DMS 273 treated with DMSO at 0.1 percent for 48 hours (cell line): Measurements from ENCODE around the gene ANXA10.
"Not testable (repeated sequence)": the region's sequence is repeated elsewhere in the genome, so short reads cannot be mapped to it uniquely, and the experiment has no call there.

Experiments used
- DNase-seq: peaks from one replicate; lab custom pipeline; 2025; lab: John Stamatoyannopoulos, UW

ANXA10 gene, protein sequence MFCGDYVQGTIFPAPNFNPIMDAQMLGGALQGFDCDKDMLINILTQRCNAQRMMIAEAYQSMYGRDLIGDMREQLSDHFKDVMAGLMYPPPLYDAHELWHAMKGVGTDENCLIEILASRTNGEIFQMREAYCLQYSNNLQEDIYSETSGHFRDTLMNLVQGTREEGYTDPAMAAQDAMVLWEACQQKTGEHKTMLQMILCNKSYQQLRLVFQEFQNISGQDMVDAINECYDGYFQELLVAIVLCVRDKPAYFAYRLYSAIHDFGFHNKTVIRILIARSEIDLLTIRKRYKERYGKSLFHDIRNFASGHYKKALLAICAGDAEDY

GRCh38 chr4:168092176-168092712 lies at the start of gene ANXA10:
ANXA10 (plus strand) TSS chr4:168092537; CDS start chr4:168092701, 164 bp downstream.
- DNase-seq: no peak

GRCh38 chr4:168045354-168045753 lies 47.0 kb upstream of the ANXA10 start:
- no peak for DNase-seq

DNA sequence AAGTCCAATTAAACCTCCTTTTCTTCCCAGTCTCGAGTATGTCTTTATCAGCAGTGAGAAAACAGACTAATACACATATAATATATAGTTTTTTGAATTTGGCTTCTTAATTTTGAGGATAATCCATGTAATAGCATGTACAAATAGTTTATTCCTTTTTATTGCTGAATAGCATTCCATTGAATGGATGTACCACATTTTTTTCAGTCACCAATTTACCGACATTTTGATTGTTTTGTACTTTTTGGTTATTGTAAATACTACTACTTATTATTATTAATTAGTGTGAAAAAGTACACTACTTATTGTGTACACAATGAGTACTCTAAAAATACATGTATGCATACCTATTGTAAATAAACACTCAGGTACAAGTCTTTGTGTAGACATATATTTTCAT lies 42.3 kb upstream of the ANXA10 start:
- DNase-seq: no peak

DNA sequence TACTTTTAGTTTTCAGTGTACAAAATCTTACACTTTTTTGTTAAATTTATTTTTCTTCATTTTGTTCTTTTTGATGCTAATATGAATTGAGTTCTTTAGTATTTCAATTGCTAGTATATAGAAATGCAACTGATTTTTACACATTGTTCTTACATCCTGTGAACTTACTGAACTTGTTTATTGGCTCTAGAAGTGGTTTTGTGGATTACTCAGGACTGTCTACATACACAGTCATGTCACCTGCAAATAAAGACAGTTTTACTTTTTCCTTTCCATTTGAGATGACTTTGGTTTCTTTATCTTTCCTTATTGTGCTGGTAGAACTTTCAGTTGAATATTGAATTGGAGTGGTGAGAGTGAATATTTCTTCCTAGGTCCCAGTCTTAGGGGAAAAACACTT lies 40.8 kb upstream of the ANXA10 start:
- DNase-seq: no peak

DNA sequence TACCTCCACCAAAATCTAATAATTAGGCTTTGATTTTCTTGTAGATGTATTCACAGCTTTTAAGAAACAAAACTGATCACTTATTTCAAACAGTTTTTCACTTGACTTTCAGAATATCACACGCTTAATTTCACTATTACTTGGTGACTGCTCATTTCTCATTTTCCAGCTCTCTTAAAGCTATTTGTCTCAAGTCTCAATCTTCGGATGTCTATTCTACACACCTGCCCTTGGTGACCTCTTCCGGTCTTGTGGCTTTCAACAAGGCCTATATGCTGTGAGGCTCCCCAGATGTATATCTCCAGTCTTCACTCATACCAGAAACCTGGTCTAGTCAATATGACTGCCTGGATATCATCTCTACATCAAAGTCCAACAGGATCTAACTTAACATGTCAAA lies 34.9 kb upstream of the ANXA10 start:
- no peak for DNase-seq

GRCh38 chr4:168059251-168059650 lies 33.1 kb upstream of the ANXA10 start:
- no peak for DNase-seq

GRCh38 chr4:168063031-168063430 lies 29.3 kb upstream of the ANXA10 start:
- no peak for DNase-seq

- no peak for DNase-seq
These were observed 21.4 kb upstream of the ANXA10 start for GRCh38 chr4:168070903-168071302.

DNA sequence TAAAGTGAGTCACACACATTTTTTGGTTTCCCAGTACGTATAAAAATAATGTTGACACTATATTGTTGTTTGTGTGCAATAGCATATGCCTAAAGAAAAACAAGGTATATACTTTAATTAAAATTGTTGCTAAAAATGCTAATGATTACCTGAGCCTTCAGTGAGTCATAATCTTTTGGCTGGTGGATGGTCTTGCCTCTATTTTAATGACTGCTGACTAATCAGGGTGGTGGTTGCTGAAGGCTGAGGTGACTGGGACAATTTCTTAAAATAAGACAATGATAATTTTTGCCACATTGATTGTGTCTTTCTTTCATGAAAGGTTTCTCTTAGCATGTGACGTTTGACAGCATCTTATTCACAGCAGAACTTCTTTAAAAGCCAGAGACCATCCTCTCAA lies 21.0 kb upstream of the ANXA10 start:
- DNase-seq: no peak

DNA sequence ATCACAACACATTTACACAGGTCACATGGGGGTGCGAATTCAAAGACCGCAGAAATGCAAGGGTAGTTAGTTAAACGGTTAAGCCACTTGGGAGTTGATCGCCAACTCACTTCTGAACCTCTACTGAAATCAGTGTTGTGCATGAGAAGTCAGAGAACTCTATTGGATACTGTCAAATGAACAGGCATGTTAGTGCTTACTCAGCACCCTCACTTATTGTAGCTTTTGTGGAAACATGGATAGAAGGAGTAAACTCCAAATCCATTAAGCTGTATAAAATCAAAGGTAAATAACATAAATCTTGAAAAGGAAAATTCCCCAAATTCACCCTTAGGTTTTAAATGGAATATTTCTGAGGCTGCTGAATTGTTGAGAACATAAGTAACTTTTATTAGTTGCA lies 17.5 kb upstream of the ANXA10 start:
- DNase-seq: no peak

GRCh38 chr4:168076989-168077725 lies 15.2 kb upstream of the ANXA10 start:
- no peak for DNase-seq

DNA sequence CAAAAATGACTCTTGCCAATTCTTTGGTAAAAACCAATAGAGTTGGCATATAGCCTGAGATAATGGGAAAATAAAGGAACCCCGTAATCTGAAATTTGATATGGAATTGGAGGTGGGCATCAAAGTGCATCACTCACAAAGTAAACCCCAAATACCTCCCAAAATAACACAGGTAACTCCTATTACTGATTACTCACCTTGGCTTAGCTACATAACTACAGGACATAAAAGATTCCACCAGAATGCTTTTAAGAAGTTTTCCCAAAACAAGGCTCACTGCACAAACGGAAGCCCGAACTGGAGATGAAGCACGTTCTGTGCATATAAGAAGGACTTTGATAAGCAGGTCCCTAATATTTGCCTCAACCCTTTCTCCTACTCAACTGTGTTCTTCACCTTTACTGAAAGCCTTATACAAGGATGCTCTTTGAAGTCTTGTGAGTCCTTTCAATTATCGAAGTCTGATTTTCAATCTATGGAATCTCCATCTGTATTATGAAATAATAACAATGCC lies 14.6 kb upstream of the ANXA10 start:
- no peak for DNase-seq

DNA sequence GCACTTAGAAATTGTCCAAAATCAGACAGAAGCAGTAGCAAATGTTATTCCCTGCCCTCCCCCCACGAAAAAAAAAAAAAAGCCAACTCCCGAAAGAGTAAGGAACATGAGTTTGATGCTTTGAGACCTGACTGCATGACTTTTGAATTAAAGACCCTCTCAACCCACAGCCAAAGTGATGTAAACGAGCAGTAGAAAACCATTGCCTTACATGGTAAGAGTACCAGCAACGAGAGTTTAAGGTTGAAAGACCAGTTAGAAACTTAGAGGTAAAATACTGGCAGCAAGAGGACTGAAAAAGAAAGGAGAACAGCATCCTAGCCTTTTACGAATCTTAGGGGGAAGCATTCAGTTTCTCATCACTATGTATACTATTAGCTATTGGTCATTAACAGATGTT lies 10.0 kb upstream of the ANXA10 start:
- no peak for DNase-seq

DNA sequence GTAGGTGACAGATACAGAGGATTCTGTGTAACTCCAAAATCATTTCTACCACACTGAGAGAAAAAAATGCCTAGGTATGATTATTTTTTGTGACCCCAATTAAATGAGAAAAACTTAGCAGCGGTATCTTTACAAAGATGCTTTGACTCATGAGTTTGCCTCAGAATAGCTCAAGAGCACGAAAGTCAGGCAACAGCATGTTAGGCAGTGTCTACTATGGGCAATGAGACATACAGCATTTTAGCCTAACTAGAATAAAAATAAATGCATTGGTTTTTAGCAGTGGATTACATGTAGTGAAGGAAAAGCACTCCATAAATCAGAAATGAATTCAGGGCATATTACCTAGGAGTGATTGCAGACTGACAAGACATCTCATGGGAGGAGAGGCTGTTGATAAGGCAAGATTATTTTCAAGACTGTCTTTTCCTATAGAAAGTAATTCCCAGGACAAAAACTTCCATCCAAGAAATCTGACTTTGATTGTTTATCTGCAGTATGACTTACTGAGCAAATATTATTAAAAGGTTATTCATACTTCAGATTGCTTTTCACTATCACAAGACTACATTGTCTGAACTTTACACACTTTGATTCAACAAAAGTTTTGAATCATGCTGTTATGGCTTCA lies 3.6 kb downstream of the ANXA10 start:
- no peak for DNase-seq

GRCh38 chr4:168096407-168096784 lies 4.1 kb downstream of the ANXA10 start:
- DNase-seq: no peak

DNA sequence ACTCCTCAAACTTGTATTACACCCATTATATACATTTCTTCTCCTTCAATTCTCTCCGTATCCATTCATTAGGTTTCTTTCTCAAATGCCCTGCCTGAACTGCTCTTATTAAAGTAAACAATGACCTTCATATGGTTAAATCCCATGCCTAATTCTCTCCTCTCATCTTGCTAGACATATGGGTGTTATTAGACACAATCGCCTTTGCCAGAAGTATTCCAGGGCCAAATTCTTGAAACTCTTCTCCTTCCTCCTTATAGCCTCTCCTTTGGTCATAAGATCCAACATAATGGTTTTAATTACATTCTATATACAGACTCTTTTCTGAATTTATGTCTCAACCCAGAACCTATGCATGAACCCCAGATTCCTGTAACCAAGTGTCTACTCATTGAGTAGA lies 4.8 kb downstream of the ANXA10 start:
- DNase-seq: no peak

- DNase-seq: no peak
These were observed 5.9 kb downstream of the ANXA10 start for GRCh38 chr4:168098248-168098717.

DNA sequence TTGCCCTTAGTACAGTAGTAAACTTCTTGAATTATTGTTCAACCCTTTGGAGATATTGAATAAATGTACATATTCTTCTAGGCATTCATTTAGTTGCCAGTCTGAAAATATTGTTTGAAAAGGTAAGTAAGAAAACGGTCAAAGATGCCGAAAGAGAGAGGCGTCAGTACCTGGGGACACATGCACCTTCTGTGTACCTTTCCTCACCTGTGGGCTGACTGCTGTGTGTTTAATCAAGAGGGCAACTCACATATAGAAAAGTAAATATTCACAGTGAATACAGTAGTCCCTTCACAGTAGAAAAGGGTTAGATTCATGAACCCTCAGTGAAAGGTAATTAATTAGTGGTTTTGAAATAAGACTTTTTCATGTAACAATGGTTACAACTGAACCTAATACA lies 6.9 kb downstream of the ANXA10 start:
- no peak for DNase-seq

DNA sequence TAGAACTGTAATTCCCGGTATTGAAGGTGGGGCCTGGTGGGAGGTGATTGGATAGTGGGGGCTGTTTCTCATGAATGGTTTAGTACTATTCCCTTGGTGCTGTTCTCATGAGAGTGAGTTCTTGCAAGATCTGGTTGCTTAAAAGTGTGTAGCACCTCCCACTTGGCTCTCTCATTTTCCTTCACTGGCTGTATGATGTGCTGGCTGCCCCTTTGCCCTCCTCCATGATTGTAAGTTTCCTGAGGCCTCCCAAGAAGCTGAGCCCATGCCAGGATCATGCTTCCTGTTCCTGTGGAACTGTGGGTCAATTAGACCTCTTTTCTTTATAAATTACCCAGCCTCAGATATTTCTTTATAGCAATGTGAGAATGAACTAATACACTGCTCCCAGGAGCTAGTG lies 8.7 kb downstream of the ANXA10 start:
- DNase-seq: no peak

DNA sequence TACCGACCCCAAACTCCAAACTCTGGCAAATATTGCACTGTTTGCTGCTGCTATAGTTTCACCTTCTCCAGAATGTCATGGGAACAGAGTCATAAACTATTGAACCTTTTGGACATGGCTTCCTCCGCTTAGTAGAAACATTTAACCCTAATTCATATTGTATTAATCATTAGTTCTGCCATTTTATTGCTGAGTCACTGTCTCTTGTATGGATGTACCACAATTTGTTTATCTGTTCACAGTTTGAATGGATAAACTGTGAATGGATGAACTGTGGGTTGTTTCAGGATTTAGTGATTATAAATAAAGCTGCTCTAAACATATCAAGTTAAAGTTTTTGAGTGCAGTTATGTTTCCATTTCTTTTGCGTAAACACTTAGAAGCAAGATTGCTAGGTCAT lies 10.1 kb downstream of the ANXA10 start:
- DNase-seq: no peak

DNA sequence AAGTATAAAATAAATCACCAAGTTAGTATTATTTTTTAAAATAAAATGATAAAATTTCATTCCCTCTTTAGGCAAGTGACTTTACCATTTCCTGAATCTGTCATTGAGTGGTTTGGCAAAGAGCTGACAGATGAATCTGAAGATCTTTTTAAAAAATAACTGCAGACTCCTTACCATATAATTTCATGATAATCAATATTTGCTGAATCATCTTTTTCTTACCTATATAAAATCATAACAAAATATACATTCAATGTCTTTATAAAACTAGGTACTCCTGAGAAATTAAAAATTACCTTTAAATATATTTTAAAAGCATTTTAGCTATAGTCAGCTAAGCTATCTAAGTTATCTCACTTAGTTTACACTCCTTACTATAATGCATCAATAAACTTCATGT lies 17.2 kb downstream of the ANXA10 start:
- DNase-seq: no peak

GRCh38 chr4:168113059-168113458 lies 20.7 kb downstream of the ANXA10 start:
- DNase-seq: not testable (repeated sequence)
